H1 (cell line): ENCODE data around the gene OLA1. TPM values are rescaled to one million over a fixed set of nuclear protein-coding genes. Genes with fewer than 3 reads are reported as not detected.

ENCODE experiments used
- CTCF ChIA-PET: fragments of 300-600 bp; sonication (Branson Sonifier 250); formaldehyde crosslinking; loops from one replicate; lab custom pipeline; 2021; ENCODE audit not compliant: partially characterized antibody; lab: Charles Lee
- POLR2A ChIA-PET: fragments of 300-600 bp; sonication (Branson Sonifier 250); formaldehyde crosslinking; loops from one replicate; lab custom pipeline; 2021; ENCODE audit warnings: inconsistent platforms; ENCODE audit not compliant: partially characterized antibody; lab: Charles Lee
- DNase-seq, 2 experiments: peaks; one replicate each; pipeline versions ENCODE4 v3.0.0 to v3.0.0-alpha.2; 2010 to 2022; ENCODE audit warnings: low spot score in 2 of 2, low read depth in 1 of 2, mixed read lengths in 1 of 2
- FAIRE-seq: peaks from 2 replicates; lab custom pipeline; 2011; peaks lifted over from hg19 to GRCh38; lab: Jason Lieb, UNC
- H2AFZ ChIP-seq: 2 replicates; pipeline ENCODE4 v1.8.1; 2012; ENCODE audit warnings: low read length, inconsistent platforms
- H2AK5ac ChIP-seq: 2 replicates; pipeline ENCODE4 v1.6.1; 2013; ENCODE audit warnings: low read depth, low read length
- H2BK120ac ChIP-seq: replicated peaks from 2 replicates; pipeline ENCODE3; 2013; ENCODE audit warnings: low read depth, low read length, inconsistent platforms
- H2BK12ac ChIP-seq: 2 replicates; pipeline ENCODE4 v1.6.1; 2013; ENCODE audit warnings: low read depth, low read length
- H2BK15ac ChIP-seq: 2 replicates; pipeline ENCODE4 v1.6.1; 2013; ENCODE audit warnings: low read length
- H2BK20ac ChIP-seq: 2 replicates; pipeline ENCODE4 v1.6.1; 2013; ENCODE audit warnings: low read length
- H2BK5ac ChIP-seq: 2 replicates; pipeline ENCODE4 v1.6.1; 2013; ENCODE audit warnings: low read depth, low read length
- H3K14ac ChIP-seq: 2 replicates; pipeline ENCODE4 v1.6.1; 2013; ENCODE audit warnings: inconsistent platforms; ENCODE audit not compliant: insufficient read length
- H3K18ac ChIP-seq: 2 replicates; pipeline ENCODE4 v1.6.1; 2013; ENCODE audit warnings: low read length; ENCODE audit errors: extremely low read depth
- H3K23ac ChIP-seq: 2 replicates; pipeline ENCODE4 v1.6.1; 2013; ENCODE audit warnings: inconsistent platforms; ENCODE audit not compliant: insufficient read length
- H3K23me2 ChIP-seq: 2 replicates; pipeline ENCODE4 v1.6.1; 2013; ENCODE audit warnings: low read depth, low read length
- H3K27ac ChIP-seq: 2 replicates; pipeline ENCODE4 v1.6.1; 2011; ENCODE audit warnings: low read depth, low read length, inconsistent platforms
- H3K27me3 ChIP-seq, 4 experiments: replicated peaks in 1 of 4; 1 replicate in 1 of 4; 2 replicates in 3 of 4; pipeline versions ENCODE4 v1.6.1 to v1.8.1; 2011 to 2013; ENCODE audit warnings: low read length in 3 of 4, mild to moderate bottlenecking in 3 of 4, inconsistent platforms in 2 of 4, mixed read lengths in 2 of 4, moderate library complexity in 1 of 4; ENCODE audit not compliant: control insufficient read depth in 3 of 4, insufficient read depth in 3 of 4; ENCODE audit errors: extremely low read depth in 1 of 4
- H3K36me3 ChIP-seq, 4 experiments: 2 replicates each; pipeline versions ENCODE4 v1.6.1 to v1.8.1; 2011 to 2013; ENCODE audit warnings: mild to moderate bottlenecking in 4 of 4, low read length in 3 of 4, moderate library complexity in 2 of 4, control low read depth in 1 of 4, inconsistent platforms in 1 of 4; ENCODE audit not compliant: insufficient read depth in 4 of 4, control insufficient read depth in 2 of 4
- H3K4ac ChIP-seq: replicated peaks from 2 replicates; pipeline ENCODE3; 2013; ENCODE audit warnings: low read length, low read depth, mixed read lengths, inconsistent platforms; ENCODE audit not compliant: insufficient read length
- H3K4me1 ChIP-seq, 4 experiments: replicated peaks in 1 of 4; 1 replicate in 1 of 4; 2 replicates in 3 of 4; pipeline versions ENCODE4 v1.6.1 to v1.8.1; 2011 to 2013; ENCODE audit warnings: low read length in 3 of 4, inconsistent platforms in 2 of 4, mixed read lengths in 1 of 4; ENCODE audit not compliant: insufficient read depth in 4 of 4, control insufficient read depth in 3 of 4
- H3K4me2 ChIP-seq, 2 experiments: 2 replicates each; pipeline versions ENCODE4 v1.6.1 to v1.8.1; 2011 to 2013; ENCODE audit warnings: low read depth in 2 of 2, low read length in 2 of 2, control low read depth in 1 of 2, inconsistent platforms in 1 of 2, mild to moderate bottlenecking in 1 of 2; ENCODE audit not compliant: insufficient read depth in 1 of 2
- H3K4me3 ChIP-seq, 4 experiments: fragments of 200-600, 300-600 bp in 1 of 4; sonication (generic), shearing (Covaris generic), sonication (Bioruptor Twin) in 1 of 4; 2 replicates each; pipeline versions ENCODE4 v1.5.1 to v1.8.1; 2011 to 2016; ENCODE audit warnings: low read length in 4 of 4, low read depth in 3 of 4, control low read depth in 2 of 4, inconsistent platforms in 2 of 4, mild to moderate bottlenecking in 2 of 4, mixed read lengths in 1 of 4, moderate library complexity in 1 of 4; ENCODE audit not compliant: insufficient read depth in 2 of 4; ENCODE audit errors: extremely low read depth in 1 of 4
- H3K56ac ChIP-seq: replicated peaks from 2 replicates; pipeline ENCODE3; 2013; ENCODE audit warnings: low read depth, mild to moderate bottlenecking, mixed read lengths, low read length, inconsistent platforms; ENCODE audit not compliant: insufficient read length
- H3K79me1 ChIP-seq: 2 replicates; pipeline ENCODE4 v1.6.1; 2013; ENCODE audit warnings: low read depth, low read length, control low read depth
- H3K79me2 ChIP-seq, 2 experiments: 2 replicates each; pipeline versions ENCODE4 v1.6.1 to v1.8.1; 2012 to 2013; ENCODE audit warnings: low read length in 2 of 2, mild to moderate bottlenecking in 2 of 2, inconsistent platforms in 1 of 2; ENCODE audit not compliant: insufficient read depth in 2 of 2, control insufficient read depth in 1 of 2
- H3K9ac ChIP-seq, 4 experiments: replicated peaks in 1 of 4; 1 replicate in 1 of 4; 2 replicates in 3 of 4; pipeline versions ENCODE4 v1.6.1 to v1.8.1; 2011 to 2013; ENCODE audit warnings: low read depth in 3 of 4, low read length in 3 of 4, control low read depth in 2 of 4, mild to moderate bottlenecking in 2 of 4, moderate library complexity in 2 of 4, inconsistent platforms in 1 of 4; ENCODE audit errors: extremely low read depth in 1 of 4
- H3K9me3 ChIP-seq, 2 experiments: 2 replicates each; pipeline versions ENCODE4 v1.6.1 to v1.8.1; 2012 to 2013; ENCODE audit warnings: mild to moderate bottlenecking in 2 of 2, moderate library complexity in 2 of 2, control low read depth in 1 of 2, inconsistent platforms in 1 of 2, low read depth in 1 of 2, low read length in 1 of 2, mixed read lengths in 1 of 2; ENCODE audit not compliant: insufficient read depth in 2 of 2
- H4K20me1 ChIP-seq, 2 experiments: replicated peaks in 1 of 2; 2 replicates each; pipeline versions ENCODE3 to v1.8.1; 2011 to 2013; ENCODE audit warnings: inconsistent platforms in 2 of 2, low read length in 2 of 2, mild to moderate bottlenecking in 1 of 2; ENCODE audit not compliant: insufficient read depth in 2 of 2, control insufficient read depth in 1 of 2
- H4K5ac ChIP-seq: 2 replicates; pipeline ENCODE4 v1.6.1; 2013; ENCODE audit warnings: low read length, low read depth, mixed read lengths, inconsistent platforms; ENCODE audit not compliant: insufficient read length
- H4K8ac ChIP-seq: 2 replicates; pipeline ENCODE4 v1.8.0; 2013; ENCODE audit warnings: mild to moderate bottlenecking, moderate library complexity, low read length, inconsistent platforms; ENCODE audit not compliant: insufficient read depth; ENCODE audit errors: extremely low read depth
- H4K91ac ChIP-seq: replicated peaks from 2 replicates; pipeline ENCODE3; 2013; ENCODE audit warnings: low read length, mixed read lengths, inconsistent platforms; ENCODE audit not compliant: insufficient read length
- CTCF ChIP-seq, 3 experiments: IDR thresholded peaks; 1 replicate in 2 of 3; 2 replicates in 1 of 3; pipeline versions ENCODE4 v1.5.1 to v1.6.1; 2011; ENCODE audit warnings: low read length in 3 of 3, mild to moderate bottlenecking in 3 of 3, inconsistent platforms in 2 of 3, low read depth in 1 of 3, moderate library complexity in 1 of 3; ENCODE audit not compliant: insufficient read depth in 1 of 3; ENCODE audit errors: control extremely low read depth in 1 of 3
- FOSL1 ChIP-seq: IDR thresholded peaks from 2 replicates; pipeline ENCODE4 v1.6.1; 2011; ENCODE audit warnings: mild to moderate bottlenecking, low read depth, low read length, moderate library complexity; ENCODE audit not compliant: insufficient read depth
- RAD21 ChIP-seq, 2 experiments: IDR thresholded peaks in 1 of 2; conservative IDR thresholded peaks in 1 of 2; 2 replicates each; pipeline ENCODE4 v1.6.1; 2011; ENCODE audit warnings: low read depth in 2 of 2, low read length in 2 of 2, improper control_type of control experiment in 1 of 2, inconsistent platforms in 1 of 2, mild to moderate bottlenecking in 1 of 2, moderate library complexity in 1 of 2
- WGBS, 2 experiments: shearing (Covaris generic) in 1 of 2; methylation state at CpG; one replicate each; pipeline versions ENCODE4 v1.1.6 to v1.1.7; 2013 to 2015; ENCODE audit warnings: low lambda C conversion rate in 2 of 2, mixed read lengths in 2 of 2, inconsistent platforms in 1 of 2, low coverage in 1 of 2, missing lambda C conversion rate in 1 of 2; ENCODE audit not compliant: insufficient replicate concordance in 2 of 2, insufficient coverage in 1 of 2, insufficient read length in 1 of 2; ENCODE audit errors: extremely low coverage in 1 of 2, missing lambda C conversion rate in 1 of 2; 5-methylcytosine and 5-hydroxymethylcytosine counted together
- polyA plus RNA-seq, 7 experiments: library from polyadenylated mRNA; depleted of rRNA in 3 of 7; stranded (reverse) in 5 of 7; unstranded in 2 of 7; fragments of >200 nt in 5 of 7; fragments of 200-250 nt in 2 of 7; gene quantifications; 1 replicate in 5 of 7; 2 replicates in 1 of 7; 4 replicates in 1 of 7; pipeline versions ENCODE4 v1.2.1 to v1.2.3, GENCODE V29; 2011 to 2013; ENCODE audit warnings: missing spikeins in 2 of 7, mixed read lengths in 2 of 7
- total RNA-seq: library from RNA; stranded (reverse); fragmentation: NEBNext Ultra II Directional; extraction: Animal tissue kit (Norgen Biotek cat#: 25700); gene quantifications from 2 replicates; pipeline ENCODE4 v1.2.1, GENCODE V29; 2021

Gene OLA1
- total and polyA plus RNA-seq, 2 of the 8 experiments (the other 6 are each of a cell fraction or from before 2014, with no cell fraction given): 39.3 to 158 TPM

GRCh38 chr2:174048243-174048642 is 200.1 kb downstream of the OLA1 start:
- no peak overlapping the region for H3K4me2 ChIP-seq
- no peak overlapping the region for H4K8ac ChIP-seq
- FAIRE-seq (no peak), DNase-seq (no peak)
- no peak overlapping the region for H3K9ac ChIP-seq
- no peak overlapping the region for H2BK120ac ChIP-seq
- POLR2A ChIA-PET: interaction anchor here (1.6 kb wide), 1 partner anchor 10 kb away, joined by 3 read pairs; no protein-coding TSS in a partner anchor
- no peak overlapping the region for H4K91ac ChIP-seq
- H3K9me3 ChIP-seq: no peaks in the 10 kb centered on the region
- H2BK15ac ChIP-seq: no peak overlapping the region; the same call in 1 of the 2 replicates
- no peak overlapping the region for H2AFZ ChIP-seq
- TF ChIP-seq RAD21 (IDR thresholded peaks at IDR 0.05 in 1 of 2, conservative IDR thresholded peaks at IDR 0.05 in 1 of 2; ENCODE audit: low read depth in 2 of 2, low read length in 2 of 2): peak; percentile 42 to 60
- TF ChIP-seq CTCF (IDR thresholded peaks at IDR 0.05; ENCODE audit: control extremely low read depth in 1 of 3, insufficient read depth in 1 of 3, low read depth in 1 of 3, low read length in 3 of 3): peak; percentile 6 to 30 (median 15); a peak in 3 of 4 replicates
- TF ChIP-seq FOSL1: no peak
- 90% methylated on average over 20 of the region's 20 CpGs; no CpG with 5 or more reads in 1 of the 2 experiments for WGBS, 2 experiments
- no peaks in the 10 kb centered on the region for H3K79me2 ChIP-seq
- H4K5ac ChIP-seq: no peak overlapping the region
- no peak overlapping the region for H3K14ac ChIP-seq
- H3K79me1 ChIP-seq: no peaks in the 10 kb centered on the region
- CTCF ChIA-PET: interaction anchor here (0.8 to 1.4 kb wide), 8 partner anchors 8 to 299 kb away, joined by 3 to 9 read pairs (median 3); no protein-coding TSS in a partner anchor
- no peak overlapping the region for H3K23ac ChIP-seq
- H2AK5ac ChIP-seq: no peak overlapping the region
- H4K20me1 ChIP-seq: no peaks in the 10 kb centered on the region
- H2BK20ac ChIP-seq: no peak overlapping the region
- H2BK12ac ChIP-seq: peak overlapping the region; percentile 94; the same call in 1 of the 2 replicates
- H3K4me3 ChIP-seq: no peak overlapping the region
- no peaks in the 10 kb centered on the region for H3K27me3 ChIP-seq
- H3K27ac ChIP-seq: no peak overlapping the region
- H3K18ac ChIP-seq: 0 out of 2 replicates have a peak overlapping the region, but pooled peaks have one; percentile 1
- H3K56ac ChIP-seq: no peak overlapping the region
- no peaks in the 10 kb centered on the region for H3K36me3 ChIP-seq
- no peaks in the 10 kb centered on the region; the same call in 1 of the 2 replicates for H3K23me2 ChIP-seq
- H2BK5ac ChIP-seq: peak overlapping the region; percentile 15; the same call in 1 of the 2 replicates
- peaks cover 1 to 11% (median 7%) of the 10 kb centered on the region in 4 experiments; a peak in 6 of 7 replicates for H3K4me1 ChIP-seq
- H3K4ac ChIP-seq: no peak overlapping the region
